HG03442 (cell line): ENCODE measurements around the gene IKZF4.
"Not testable (repeated sequence)": the region's sequence is repeated elsewhere in the genome, so short reads cannot be mapped to it uniquely, and the experiment has no call there.

Source experiments
- ATAC-seq: cut with Tn5 transposase; IDR thresholded peaks from one replicate; pipeline ENCODE4 v1.9.1; 2021; ENCODE audit warnings: mild to moderate bottlenecking, moderate library complexity; ENCODE audit not compliant: unreplicated experiment

The IKZF4 gene

GRCh38 chr12:56020423-56021184 lies at the start of gene IKZF4:
Gene IKZF4, plus strand, starts transcription at chr12:56021043. Its CDS starts 451 bp downstream, at chr12:56021494.
- no peak for ATAC-seq

DNA sequence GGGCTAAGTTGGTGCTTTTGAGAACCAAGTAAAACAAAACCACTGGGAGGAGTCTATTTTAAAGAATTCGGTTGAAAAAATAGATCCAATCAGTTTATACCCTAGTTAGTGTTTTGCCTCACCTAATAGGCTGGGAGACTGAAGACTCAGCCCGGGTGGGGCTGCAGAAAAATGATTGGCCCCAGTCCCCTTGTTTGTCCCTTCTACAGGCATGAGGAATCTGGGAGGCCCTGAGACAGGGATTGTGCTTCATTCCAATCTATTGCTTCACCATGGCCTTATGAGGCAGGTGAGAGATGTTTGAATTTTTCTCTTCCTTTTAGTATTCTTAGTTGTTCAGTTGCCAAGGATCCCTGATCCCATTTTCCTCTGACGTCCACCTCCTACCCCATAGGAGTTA lies 48.8 kb upstream of the IKZF4 start:
- ATAC-seq: no peak

DNA sequence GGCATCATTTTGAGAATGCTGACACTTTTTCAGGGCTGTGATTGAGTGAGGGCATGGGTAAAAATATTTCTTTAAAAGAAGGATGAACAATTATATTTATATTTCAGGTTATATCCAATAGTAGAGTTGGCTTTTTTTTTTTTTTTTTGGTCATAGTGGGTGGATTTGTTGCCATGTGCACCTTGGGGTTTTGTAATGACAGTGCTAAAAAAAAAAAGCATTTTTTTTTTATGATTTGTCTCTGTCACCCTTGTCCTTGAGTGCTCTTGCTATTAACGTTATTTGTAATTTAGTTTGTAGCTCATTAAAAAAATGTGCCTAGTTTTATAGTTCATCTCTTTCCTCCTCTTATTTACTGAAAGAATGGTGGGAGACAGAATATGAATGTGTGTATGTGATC lies 48.4 kb upstream of the IKZF4 start:
- ATAC-seq: no peak

DNA sequence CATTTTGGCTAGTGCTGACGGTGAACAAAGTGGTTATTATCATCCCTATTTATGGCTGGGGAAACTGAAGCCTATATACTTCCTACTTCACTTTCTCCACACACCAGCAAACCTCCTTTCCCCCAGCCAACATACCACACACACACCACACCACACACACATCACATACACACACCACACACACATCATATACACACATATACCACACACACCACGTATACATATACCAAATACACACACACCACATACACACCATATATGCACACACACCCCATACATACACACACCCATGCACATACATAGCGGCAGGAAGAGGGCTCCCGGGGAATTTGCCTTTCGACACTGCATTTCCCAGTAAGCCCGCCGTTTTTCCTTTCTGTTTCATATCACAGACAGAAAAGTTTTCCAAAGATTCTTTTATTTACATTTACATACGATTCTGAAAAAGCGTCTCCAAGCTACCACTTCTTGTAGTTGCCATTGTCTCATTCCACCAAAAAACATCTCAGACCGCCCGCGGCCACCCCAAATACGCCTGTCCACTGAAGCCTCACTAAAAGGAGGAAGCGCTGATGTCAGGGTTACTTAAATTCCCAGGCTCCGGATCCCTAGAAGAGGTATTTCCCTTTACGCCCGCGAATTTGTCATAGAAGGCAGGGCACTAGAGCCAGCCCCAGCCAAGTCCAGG lies 47.8 kb upstream of the IKZF4 start:
- no peak for ATAC-seq

DNA sequence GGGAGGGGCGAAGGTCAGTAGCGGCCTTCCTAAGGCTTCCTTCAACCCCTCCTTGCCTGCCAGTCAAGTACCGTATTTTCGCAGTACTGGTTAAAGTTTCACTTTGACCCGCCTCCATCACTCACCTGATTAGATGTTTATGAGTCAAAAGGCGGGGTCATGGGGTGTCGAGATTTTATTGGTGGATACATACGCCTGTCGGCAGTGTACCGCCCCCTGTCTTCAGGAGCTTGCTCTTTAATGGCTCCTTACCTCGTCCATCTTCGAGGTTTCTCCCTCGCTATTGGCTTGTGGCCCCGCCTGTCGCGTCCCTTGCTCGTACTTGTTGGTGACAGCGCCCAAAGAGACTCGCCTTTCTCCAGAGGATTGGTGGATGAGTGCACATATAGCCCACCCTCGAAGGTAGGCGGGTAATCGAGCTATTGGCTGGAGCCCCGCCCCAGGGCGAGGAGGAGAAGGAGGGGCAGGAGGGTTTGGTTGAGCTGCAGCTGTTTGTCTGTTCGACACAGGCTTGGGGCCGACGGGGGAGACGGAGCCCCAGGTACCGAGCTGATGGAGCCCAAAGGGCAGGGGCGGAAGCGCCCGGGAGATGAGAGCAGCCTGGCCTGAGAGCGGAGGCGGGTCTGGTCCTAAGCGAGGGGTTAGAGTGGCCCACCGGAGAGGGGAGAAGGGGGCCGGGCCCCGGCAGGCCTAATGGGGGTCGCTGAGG lies 47.1 kb upstream of the IKZF4 start, which contains the start of gene RAB5B:
RAB5B (plus strand) TSS at position 480 of the 709 bp plus-strand sequence. CDS start 12,883 bp downstream, outside the sequence.
- peak; percentile 93 for ATAC-seq

DNA sequence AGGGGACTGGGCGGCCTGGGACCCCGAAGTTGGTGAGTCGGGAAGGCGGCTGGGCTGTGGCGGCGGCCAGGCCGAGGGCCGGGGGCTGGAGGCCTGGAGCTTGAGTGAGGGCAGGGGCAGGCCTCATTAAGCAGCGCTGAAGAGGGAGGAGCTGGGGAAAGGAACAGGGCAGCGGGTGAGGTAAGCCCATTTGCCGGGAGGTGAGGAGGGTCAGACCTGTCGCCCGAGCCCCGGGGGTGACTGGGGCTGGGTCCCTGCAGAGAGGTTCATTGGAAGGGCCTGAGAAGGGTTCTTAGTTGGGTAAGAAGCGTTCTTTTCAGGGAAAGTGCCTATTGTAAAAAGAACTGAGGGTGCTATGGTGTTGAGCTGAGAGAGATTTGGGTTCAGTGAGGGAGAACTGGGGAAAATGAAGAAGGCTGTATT lies 46.5 kb upstream of the IKZF4 start:
- peak; percentile 11 for ATAC-seq

GRCh38 chr12:55978393-55978792 lies 42.5 kb upstream of the IKZF4 start:
- ATAC-seq: no peak

DNA sequence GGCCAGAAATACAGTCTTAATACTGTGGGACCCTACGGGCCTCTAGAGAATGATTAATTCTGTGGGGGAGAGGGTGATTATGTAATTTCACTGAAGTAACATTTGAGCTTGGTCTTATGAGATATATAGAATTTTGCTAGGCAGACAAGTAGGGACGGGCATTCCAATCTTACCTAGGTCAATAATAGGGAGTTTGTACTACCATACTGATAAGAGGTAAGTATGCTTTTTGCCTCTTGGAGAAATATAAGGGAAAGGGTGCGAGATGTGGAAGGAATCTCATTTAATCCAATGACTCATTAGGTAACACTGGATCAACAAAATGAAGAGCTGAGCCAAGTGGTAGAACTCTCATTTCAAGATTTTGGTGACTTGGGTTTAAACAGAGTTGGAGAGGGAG lies 41.8 kb upstream of the IKZF4 start:
- ATAC-seq: no peak

DNA sequence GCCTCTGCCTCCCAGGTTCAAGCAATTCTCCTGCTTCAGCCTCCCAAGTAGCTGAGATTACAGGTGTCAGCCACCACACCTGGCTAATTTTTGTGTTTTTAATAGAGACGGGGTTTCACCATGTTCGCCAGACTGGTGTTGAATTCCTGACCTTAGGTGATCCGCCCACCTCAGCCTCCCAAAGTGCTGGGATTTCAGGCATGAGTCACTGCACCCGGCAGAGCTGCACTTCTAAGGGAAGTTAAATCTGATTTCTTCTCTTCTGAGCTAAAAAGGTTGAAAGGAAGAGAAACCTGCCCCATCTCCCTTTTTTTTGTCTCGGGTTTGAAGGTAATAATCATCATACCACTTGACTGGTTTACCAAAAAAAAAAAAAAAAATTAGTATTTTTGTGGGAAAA lies 39.0 kb upstream of the IKZF4 start:
- ATAC-seq: not testable (repeated sequence)

GRCh38 chr12:55982319-55982936 lies 38.4 kb upstream of the IKZF4 start:
- peak; percentile 91 for ATAC-seq

GRCh38 chr12:55983232-55983842 lies 37.5 kb upstream of the IKZF4 start:
- ATAC-seq: no peak

GRCh38 chr12:55984861-55985260 lies 36.0 kb upstream of the IKZF4 start:
- ATAC-seq: no peak

- ATAC-seq: no peak
These were observed 35.5 kb upstream of the IKZF4 start for GRCh38 chr12:55985341-55985740.

DNA sequence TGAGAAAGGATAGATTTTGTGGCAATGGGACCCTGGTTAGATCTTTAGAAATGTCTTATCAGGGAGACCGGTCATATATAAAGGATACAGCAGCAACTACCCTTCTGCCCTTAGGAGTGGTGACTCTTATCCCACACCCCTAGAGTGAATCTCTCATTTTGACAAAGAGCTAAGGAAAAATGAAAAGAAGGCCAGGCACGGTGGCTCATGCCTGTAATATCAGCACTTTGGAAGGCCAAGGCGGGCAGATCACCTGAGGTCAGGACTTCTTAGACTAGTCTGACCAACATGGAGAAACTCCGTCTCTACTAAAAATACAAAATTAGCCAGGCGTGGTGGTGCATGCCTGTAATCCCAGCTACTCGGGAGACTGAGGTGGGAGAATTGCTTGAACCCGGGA lies 34.9 kb upstream of the IKZF4 start:
- not testable (repeated sequence) for ATAC-seq

- no peak for ATAC-seq
These were observed 29.7 kb upstream of the IKZF4 start for GRCh38 chr12:55991110-55991509.

GRCh38 chr12:55993230-55993853 lies 27.5 kb upstream of the IKZF4 start:
- ATAC-seq: no peak

DNA sequence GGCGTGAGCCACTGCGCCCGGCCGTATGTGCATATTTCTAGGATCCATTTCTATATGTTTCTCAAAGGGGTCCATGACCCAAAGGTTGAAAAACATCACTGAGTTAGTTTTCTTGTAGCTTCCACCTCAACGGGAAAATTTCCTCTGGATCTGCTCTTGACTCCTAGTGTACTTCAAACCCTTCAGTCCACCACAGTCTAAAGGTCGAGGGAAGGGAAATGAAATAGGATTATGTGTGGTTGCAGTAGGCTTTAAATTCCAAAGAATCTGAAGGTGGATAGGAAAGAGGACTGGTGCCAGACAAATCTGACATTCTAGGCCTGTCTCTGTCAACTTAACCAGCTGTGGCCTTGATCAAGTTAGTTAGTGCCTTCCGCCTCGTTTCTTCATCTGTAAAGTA lies 25.5 kb upstream of the IKZF4 start:
- ATAC-seq: no peak

GRCh38 chr12:55996201-55996714 lies 24.6 kb upstream of the IKZF4 start:
- ATAC-seq: no peak

DNA sequence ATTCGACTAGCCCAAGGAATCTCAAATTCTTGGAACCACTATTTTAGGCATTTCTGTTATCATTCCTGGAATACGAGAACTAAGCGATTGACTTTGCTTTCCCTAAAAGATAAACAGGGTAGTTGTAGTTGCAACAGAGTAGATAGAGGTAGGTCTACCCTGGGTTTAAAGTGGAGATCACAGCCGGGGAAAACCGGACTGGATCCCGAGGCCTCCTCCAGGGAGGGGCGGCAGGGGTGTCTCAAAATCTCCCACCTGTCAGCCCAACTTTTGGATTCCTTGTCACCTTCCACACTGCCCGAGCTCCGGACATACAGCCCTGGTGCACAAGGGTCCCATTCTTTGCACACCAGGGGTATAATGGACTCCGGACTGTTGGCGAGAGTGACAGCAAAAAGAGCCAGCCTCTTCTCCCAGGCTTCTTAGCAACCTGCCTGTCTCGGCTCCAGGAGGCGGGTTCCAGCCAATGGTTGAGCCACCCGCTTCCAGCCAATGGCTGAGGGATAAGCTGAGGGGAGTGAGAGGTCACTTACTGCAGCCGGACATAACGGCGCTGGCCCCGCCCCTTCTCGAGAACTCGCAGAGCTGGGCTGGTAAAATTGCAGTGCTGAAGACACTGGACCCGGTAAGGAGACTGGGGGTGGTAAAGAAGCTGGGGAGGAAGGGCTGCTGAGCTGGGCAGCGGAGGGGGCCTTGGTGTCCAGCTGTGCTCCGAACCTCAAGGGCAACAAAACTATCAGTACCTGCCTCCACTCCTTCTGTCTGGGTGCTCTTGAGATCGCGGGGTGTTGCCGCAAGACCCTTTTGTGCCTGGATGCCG lies 23.9 kb upstream of the IKZF4 start, which contains the start of gene SUOX:
SUOX (plus strand) TSS at position 562 of the 820 bp plus-strand sequence. CDS start 4,946 bp downstream, outside the sequence.
- ATAC-seq: peak; percentile 99
